GM19395 (cell line): ENCODE results near the gene GP9.
"Not testable (repeated sequence)": the region's sequence is repeated elsewhere in the genome, so short reads cannot be mapped to it uniquely, and the experiment has no call there.

Source experiments
- ATAC-seq: cut with Tn5 transposase; IDR thresholded peaks from one replicate; pipeline ENCODE4 v1.9.1; 2021; ENCODE audit warnings: mild to moderate bottlenecking, moderate library complexity; ENCODE audit not compliant: unreplicated experiment

The GP9 gene

GRCh38 chr3:129106866-129107565 lies 46.4 kb downstream of the GP9 start:
- no peak for ATAC-seq

- ATAC-seq: no peak
These were observed 47.2 kb downstream of the GP9 start for GRCh38 chr3:129107793-129108192.

GRCh38 chr3:129111076-129111780 lies 50.6 kb downstream of the GP9 start:
- not testable (repeated sequence) for ATAC-seq
